Esophagus squamous epithelium (tissue), 5 donors: ENCODE data around the gene DCP1B. TPM values are rescaled to one million over a fixed set of nuclear protein-coding genes. Genes with fewer than 3 reads are reported as not detected.

Experiments
- DNase-seq: peaks from one replicate; lab custom pipeline; 2025; lab: John Stamatoyannopoulos, UW
- H3K27ac ChIP-seq, 4 donors: fragments of 200-600 bp; sonication (generic); one replicate each; pipeline ENCODE4 v1.5.1; 2016 to 2019; ENCODE audit warnings: mild to moderate bottlenecking in 1 of 4
- H3K27me3 ChIP-seq, 4 donors: fragments of 200-600 bp; sonication (generic); 1 replicate in 3 of 4; 2 replicates in 1 of 4; pipeline versions ENCODE4 v1.5.1 to v1.6.0; 2017 to 2021; ENCODE audit warnings: antibody characterized with exemption in 1 of 4
- H3K36me3 ChIP-seq, 3 donors: fragments of 200-600 bp; sonication (generic); one replicate each; pipeline ENCODE4 v1.5.1; 2016 to 2019
- H3K4me1 ChIP-seq, 3 donors: fragments of 200-600 bp; sonication (generic); one replicate each; pipeline ENCODE4 v1.5.1; 2017 to 2019
- H3K4me3 ChIP-seq, 4 donors: fragments of 200-600 bp; sonication (generic); 1 replicate in 3 of 4; 2 replicates in 1 of 4; pipeline ENCODE4 v1.5.1; 2016 to 2019; ENCODE audit warnings: mild to moderate bottlenecking in 2 of 4, moderate library complexity in 1 of 4
- H3K9me3 ChIP-seq, 3 donors: fragments of 200-600 bp; sonication (generic); one replicate each; pipeline ENCODE4 v1.5.1; 2016 to 2019
- POLR2A ChIP-seq, 4 donors: fragments of 450-650 bp; IDR thresholded peaks; one replicate each; pipeline ENCODE4 v1.6.1; 2017; ENCODE audit warnings: antibody characterized with exemption in 4 of 4, mild to moderate bottlenecking in 4 of 4, moderate library complexity in 3 of 4
- WGBS, 2 donors: methylation state at CpG; one replicate each; pipeline ENCODE4 v1.1.5; 2018; 5-methylcytosine and 5-hydroxymethylcytosine counted together
- intact Hi-C: fragments of 100-400 bp; cut with DNase I; formaldehyde crosslinking; loops from one replicate; pipeline ENCODE4 v1.15.0; 2022
- total RNA-seq, 4 donors: library from RNA; depleted of rRNA; stranded (reverse); fragments of >200 nt; gene quantifications; one replicate each; pipeline ENCODE4 v1.1.0, GENCODE V29; 2016
- TF ChIP-seq, protein P1 (sequence below), 6 experiments: fragments of 450-650 bp in 4 of 6; fragments of 200-600 bp in 2 of 6; sonication (generic) in 2 of 6; IDR thresholded peaks; one replicate each; pipeline ENCODE4 v1.5.1; 2016 to 2019; ENCODE audit warnings: antibody characterized with exemption in 6 of 6, mild to moderate bottlenecking in 4 of 6, moderate library complexity in 4 of 6
- donor health status: DM: yes; HTN: yes; CAD: no.

The DCP1B gene
- total RNA-seq, 4 donors from 2014 or later: 4.0 to 15.5 (median 10.8) TPM

DNA sequence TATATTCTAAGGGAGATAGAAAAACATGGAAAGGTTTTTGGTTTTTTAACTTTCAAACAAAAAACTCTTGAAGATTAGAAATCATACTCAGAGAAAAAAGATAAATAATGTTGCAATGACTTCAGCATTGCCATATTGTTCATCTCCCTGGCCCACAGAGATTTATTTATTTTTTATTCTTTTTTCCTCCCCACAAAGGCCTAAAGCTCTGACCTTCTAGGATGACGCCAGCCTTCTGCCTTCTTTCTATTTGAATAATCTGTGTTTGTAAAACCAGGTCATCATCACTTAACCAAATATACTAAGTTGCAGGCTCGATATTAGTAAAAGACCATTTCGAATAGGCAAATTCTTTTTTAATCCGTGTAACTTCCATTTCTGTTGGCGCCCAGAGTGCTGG lies 4.4 kb upstream of the DCP1B start:
- H3K36me3 ChIP-seq: no peaks in the 10 kb centered on the region
- H3K4me1 ChIP-seq: peaks cover 0 to 16% (median 0%) of the 10 kb centered on the region in 3 donors
- intact Hi-C loops: no loop called here
- TF ChIP-seq, protein P1, sequence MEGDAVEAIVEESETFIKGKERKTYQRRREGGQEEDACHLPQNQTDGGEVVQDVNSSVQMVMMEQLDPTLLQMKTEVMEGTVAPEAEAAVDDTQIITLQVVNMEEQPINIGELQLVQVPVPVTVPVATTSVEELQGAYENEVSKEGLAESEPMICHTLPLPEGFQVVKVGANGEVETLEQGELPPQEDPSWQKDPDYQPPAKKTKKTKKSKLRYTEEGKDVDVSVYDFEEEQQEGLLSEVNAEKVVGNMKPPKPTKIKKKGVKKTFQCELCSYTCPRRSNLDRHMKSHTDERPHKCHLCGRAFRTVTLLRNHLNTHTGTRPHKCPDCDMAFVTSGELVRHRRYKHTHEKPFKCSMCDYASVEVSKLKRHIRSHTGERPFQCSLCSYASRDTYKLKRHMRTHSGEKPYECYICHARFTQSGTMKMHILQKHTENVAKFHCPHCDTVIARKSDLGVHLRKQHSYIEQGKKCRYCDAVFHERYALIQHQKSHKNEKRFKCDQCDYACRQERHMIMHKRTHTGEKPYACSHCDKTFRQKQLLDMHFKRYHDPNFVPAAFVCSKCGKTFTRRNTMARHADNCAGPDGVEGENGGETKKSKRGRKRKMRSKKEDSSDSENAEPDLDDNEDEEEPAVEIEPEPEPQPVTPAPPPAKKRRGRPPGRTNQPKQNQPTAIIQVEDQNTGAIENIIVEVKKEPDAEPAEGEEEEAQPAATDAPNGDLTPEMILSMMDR (IDR thresholded peaks at IDR 0.05): no peak
- TF ChIP-seq POLR2A (IDR thresholded peaks at IDR 0.05): no peak
- no peak for DNase-seq
- peak overlapping the region in 1 of 4 donors; percentile 14 for H3K27ac ChIP-seq
- no peaks in the 10 kb centered on the region for H3K27me3 ChIP-seq
- no peaks in the 10 kb centered on the region for H3K9me3 ChIP-seq
- WGBS, 2 donors: 61% methylated on average over 5 of the region's 5 CpGs
- no peak overlapping the region for H3K4me3 ChIP-seq

DNA sequence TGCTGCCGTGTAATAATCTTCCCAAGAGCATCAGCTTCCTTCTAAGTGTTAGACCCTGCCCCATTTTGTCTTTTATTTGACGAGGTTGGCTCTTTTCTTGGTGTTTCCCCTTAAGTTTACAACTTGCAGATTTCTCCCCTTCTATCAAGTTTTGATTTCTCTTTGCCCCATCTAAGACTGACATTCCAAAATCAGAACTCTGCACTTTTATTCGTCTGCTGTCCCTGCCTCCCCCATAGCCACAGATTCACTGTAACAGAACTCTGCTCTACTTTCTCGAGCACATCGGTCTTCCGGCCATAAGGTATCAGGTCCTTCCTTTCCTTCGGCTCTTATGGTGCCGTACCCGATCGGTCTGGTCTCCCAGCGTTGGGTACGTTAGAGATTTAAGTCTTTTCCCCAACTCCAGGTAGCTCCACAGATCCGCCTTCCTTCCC lies 563 bp downstream of the DCP1B start:
- no peaks in the 10 kb centered on the region for H3K9me3 ChIP-seq
- WGBS, 2 donors: 0% methylated on average over 13 of the region's 13 CpGs
- H3K27me3 ChIP-seq: no peaks in the 10 kb centered on the region
- peak overlapping the region; percentile 87 to 97 (median 90) for H3K27ac ChIP-seq
- H3K4me3 ChIP-seq: peak overlapping the region; percentile 66 to 92 (median 84)
- H3K4me1 ChIP-seq: peaks cover 0 to 38% (median 7%) of the 10 kb centered on the region in 3 donors
- intact Hi-C loops: no loop called here
- TF ChIP-seq, protein P1 (IDR thresholded peaks at IDR 0.05): no peak
- no peak for TF ChIP-seq POLR2A (IDR thresholded peaks at IDR 0.05)
- DNase-seq: no peak
- H3K36me3 ChIP-seq: no peaks in the 10 kb centered on the region

DNA sequence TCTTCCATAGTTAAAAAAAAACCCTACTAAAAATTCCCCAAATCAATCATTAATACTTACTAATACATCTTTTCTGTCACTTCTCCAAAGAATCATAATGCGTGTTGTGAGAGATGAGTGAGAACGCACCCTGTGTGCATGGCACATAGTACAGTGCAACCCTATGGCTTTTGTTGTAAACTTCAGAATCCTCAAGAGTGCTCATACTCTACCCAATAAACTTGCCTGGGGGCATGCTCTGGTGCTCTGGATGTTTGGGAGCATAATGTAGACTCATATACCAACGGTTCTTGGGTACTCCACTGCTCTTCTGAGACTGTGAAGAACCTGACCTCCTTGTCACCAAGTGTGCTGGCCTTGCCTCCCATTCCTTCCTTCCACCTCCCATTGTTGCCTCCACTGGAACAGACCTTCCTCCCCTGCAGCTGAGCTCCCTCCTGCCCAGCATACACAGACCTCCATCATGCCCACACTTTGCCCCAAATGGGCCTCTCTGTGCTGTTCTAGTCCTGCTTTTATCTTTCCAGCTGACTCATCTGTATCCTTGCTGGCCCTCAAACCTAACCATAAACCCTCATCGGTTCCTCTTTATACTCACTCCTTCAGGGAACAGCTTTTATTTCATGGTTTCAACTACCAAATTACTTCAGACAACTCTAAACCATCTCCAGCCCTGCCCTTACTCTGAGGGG lies 8.9 kb downstream of the DCP1B start:
- WGBS, 2 donors: 88 to 96% methylated on average over 4 of the region's 4 CpGs
- Histone ChIP-seq H3K27me3 (no peaks in the 10 kb centered on the region), H3K36me3 (peaks cover 0 to 52% (median 0%) of the 10 kb centered on the region in 3 donors), H3K4me3 (no peak overlapping the region), H3K4me1 (peaks cover 0 to 29% (median 6%) of the 10 kb centered on the region in 3 donors), H3K9me3 (no peaks in the 10 kb centered on the region), H3K27ac (peak overlapping the region in 2 of 4 donors; percentile 51 to 75)
- intact Hi-C loops: no loop called here
- TF ChIP-seq, protein P1 (IDR thresholded peaks at IDR 0.05): no peak
- no peak for TF ChIP-seq POLR2A (IDR thresholded peaks at IDR 0.05)
- no peak for DNase-seq

DNA sequence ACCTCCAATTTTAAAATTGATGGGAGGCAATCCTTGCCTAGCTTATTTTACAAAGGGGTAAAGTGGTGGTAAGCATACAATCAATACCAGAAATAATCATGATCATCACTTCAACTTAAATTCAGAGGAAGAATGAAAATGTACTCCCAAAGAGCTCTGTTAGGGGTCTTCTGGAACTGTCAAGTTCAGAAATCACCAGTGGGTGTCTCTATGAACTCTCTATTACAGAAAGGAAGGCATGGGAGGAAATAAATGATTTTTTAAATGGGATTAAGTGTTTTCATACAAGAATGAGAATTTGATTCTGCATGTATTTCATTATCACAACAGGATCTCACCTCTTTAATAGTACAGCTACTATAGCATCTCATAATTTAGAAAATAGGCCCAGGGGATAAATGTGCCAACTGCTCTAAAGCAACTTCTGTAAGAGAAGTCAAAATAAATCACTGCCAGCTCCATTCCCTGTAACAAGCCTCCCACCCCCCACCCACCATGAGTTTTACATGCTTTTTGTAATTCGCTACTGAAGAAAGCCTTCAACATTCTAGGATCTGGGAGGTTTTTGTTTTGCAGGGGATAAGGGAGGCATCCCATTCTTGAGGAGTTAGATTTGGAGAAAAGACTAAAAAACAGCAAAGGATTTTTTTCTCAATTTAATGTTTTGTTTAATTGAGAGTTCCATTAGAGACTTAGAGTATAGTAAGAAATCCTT lies 9.7 kb downstream of the DCP1B start:
- peak overlapping the region; percentile 19 to 75 (median 60) for H3K27ac ChIP-seq
- 85 to 100% methylated on average over 1 of the region's 1 CpG for WGBS, 2 donors
- TF ChIP-seq, protein P1 (IDR thresholded peaks at IDR 0.05): no peak
- TF ChIP-seq POLR2A (IDR thresholded peaks at IDR 0.05): no peak
- no peaks in the 10 kb centered on the region for H3K9me3 ChIP-seq
- H3K4me3 ChIP-seq: no peak overlapping the region
- H3K36me3 ChIP-seq: peaks cover 0 to 60% (median 0%) of the 10 kb centered on the region in 3 donors
- H3K27me3 ChIP-seq: no peaks in the 10 kb centered on the region
- DNase-seq: no peak
- intact Hi-C loops: no loop called here
- H3K4me1 ChIP-seq: peaks cover 0 to 25% (median 6%) of the 10 kb centered on the region in 3 donors

GRCh38 chr12:1993871-1994371 lies 10.3 kb downstream of the DCP1B start:
- H3K36me3 ChIP-seq: peaks cover 0 to 66% (median 0%) of the 10 kb centered on the region in 3 donors
- peak overlapping the region; percentile 19 to 75 (median 60) for H3K27ac ChIP-seq
- H3K4me3 ChIP-seq: no peak overlapping the region
- H3K27me3 ChIP-seq: no peaks in the 10 kb centered on the region
- no peaks in the 10 kb centered on the region for H3K9me3 ChIP-seq
- DNase-seq: no peak
- WGBS, 2 donors: 52 to 74% methylated on average over 2 of the region's 2 CpGs
- intact Hi-C loops: no loop called here
- H3K4me1 ChIP-seq: peaks cover 0 to 24% (median 6%) of the 10 kb centered on the region in 3 donors
- TF ChIP-seq POLR2A (IDR thresholded peaks at IDR 0.05): no peak
- TF ChIP-seq, protein P1 (IDR thresholded peaks at IDR 0.05): no peak
